Activated T-helper 1 cell treated with anti-CD3 and anti-CD28 coated beads, Interleukin-2, amount 50 U/mL, for 16 hours (primary cell): Measurements from ENCODE around the gene BGN.

ENCODE experiments used
- DNase-seq, 2 donors: peaks; one replicate each; pipeline ENCODE4 v3.0.0-alpha.2; 2020; ENCODE audit warnings: low read depth in 1 of 2, low spot score in 1 of 2

The BGN gene

DNA sequence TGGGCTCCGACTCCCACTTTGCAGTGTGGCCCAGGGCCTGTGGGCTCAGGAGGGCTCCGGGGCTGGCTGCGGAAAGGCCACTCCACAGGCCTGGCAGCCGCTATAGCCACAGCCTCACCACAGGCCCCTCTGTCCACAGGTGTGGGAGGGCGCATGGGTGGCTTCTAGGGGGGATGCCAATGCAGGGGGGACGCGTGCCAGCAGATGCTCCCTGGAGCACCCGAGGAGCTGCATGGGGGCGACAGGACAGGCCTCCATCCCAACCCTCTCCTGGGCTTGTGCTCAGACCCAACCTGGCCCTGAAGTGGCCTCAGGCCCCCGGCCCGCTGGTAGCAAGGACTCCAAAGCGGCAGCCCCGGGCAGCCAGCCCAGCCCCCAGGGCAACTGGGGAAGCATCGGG, 8.0 kb downstream of the BGN start:
- no peak for DNase-seq

DNA sequence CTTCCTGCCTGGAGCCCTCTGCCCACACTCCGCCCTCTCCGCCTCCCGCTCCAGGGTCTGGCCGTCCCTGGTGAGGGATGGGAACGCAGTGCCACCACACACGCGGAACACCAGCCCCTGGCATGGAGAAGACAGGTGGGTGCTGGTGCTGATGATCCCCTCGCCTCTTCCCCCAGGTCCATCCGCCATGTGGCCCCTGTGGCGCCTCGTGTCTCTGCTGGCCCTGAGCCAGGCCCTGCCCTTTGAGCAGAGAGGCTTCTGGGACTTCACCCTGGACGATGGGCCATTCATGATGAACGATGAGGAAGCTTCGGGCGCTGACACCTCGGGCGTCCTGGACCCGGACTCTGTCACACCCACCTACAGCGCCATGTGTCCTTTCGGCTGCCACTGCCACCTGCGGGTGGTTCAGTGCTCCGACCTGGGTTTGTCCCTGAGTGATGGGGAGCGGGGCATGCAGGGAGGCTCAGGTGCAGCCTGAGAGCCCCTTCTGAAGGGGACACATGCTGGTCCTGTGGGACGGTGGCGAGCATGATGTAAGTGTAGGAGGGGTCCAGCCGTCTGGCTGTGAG, 9.8 kb downstream of the BGN start:
- no peak for DNase-seq

DNA sequence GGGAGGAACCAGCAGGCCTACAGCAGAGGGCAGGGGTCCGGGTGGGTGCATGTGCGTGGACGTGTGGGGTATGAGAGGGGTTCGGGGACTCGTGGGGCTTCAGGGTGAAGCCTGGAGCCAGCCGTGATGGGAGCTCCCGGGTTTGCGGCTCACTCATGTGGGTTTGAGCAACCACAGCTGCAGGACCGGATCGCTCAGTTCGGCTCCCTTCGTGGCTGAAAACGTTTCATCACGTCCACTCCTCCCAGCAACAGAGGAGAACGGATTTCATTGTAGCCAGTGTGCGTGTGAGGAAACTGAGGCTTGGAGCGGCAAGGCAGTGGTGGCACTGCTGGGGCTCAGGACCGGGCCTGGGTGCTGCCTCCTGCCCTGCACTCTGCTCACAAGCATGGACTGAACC, 10.6 kb downstream of the BGN start:
- DNase-seq = no peak

DNA sequence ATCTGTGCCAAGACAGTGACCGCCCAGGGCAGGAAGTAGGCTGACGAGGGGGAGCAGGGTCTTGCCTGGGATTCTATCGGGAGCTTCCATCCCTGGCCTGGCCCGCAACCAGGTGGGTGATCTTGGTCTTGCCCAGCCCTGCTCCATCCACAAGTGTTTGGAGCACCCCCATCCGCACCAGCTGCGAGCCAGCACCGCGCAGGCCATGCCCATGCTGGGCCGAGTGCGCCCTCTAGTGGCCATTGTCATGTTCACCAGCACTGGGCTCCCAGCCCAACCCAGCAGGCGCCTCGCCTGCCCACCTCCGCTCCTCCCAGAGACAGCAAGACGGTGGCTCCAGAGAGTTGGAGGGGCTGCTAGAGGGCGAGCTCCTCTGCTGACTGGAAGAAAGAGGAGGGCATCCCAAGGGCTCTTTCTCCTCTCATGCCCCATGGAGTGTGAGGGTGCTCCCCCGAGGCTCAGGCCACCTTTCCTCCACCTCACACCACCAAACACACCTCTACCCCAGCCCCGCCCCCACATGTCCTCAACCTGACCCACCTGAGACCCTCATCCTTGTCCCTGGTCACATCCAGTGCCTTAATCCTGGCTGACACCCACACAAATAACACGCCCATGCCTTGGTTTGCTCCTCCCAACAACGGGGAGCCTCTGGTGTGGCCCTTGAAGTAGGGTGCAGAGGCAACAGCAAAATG, 12.9 kb downstream of the BGN start:
- DNase-seq = peak; percentile 73 to 75

DNA sequence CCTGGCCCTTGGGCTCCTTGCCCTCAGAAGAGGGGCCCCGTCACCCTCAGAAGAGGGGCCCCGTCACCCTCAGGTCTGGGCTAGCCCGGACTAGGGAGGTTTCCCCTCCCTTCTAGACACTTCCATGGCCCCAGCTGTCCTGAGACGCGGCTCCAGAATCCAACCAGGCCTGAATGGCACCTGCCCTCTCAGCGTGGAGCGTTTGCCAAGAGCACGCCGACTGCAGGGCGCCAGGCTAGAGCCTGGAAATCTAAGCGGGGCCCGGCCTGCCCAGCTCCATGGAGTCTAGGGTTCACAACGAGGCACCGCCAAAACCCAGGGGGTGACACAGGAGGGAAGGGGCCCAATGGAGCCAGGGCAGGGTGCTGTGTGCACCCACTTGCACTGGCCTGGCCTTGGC, 14.8 kb downstream of the BGN start:
- DNase-seq = no peak

DNA sequence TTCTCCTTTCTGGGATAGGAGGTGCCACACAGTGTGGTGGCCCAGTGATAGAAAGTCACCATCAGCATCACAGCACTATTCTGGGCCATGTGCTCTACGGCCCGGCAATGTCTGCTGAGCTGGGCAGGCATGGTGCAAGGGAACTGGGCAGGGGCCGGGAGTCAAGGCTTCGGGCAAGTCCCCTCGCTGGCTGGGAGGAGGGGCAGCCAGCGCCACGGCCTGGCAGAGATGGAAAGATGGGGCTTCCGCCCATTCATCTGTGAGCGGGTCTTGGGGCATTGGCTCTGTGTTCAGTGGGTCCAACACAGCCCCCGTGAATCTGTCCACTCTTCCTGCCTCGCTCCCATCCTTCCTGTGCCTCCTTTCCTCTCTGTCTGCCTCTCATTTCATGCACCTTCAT, 15.6 kb downstream of the BGN start:
- no peak for DNase-seq

DNA sequence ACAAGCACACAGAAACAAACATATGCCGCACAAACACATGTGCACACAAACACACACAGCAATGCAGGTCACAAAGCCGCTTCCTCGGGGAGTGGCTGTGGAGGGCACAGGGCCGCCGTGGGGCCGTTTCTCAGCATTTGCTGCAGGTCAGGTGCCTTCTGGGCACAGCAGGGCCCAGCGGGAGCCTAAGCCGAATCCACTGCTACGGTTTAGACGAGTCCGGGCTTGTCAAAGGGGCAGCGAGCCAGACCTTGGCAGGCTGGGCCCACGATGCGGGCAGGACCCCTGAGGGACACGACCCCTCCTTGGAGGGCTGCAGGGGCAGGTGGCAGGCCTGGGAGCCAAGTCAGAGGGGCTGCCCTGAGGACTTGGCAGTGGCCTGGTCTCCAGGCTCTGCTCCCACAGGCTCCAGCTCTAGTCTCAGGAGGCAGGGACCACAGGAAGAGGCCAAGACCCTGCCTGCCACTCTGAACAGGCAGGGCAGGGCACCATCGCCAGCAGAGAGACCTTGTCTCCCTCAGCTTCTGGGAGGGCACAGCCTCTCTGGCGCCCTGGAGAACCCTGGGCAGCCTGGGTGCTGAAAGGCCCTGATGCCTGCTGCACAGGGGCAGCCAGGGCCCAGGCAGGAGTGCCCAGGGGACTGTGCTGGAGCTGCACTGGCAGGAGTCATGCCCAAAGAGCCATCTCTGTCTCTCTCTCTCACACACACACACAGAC, 17.2 kb downstream of the BGN start:
- no peak for DNase-seq

DNA sequence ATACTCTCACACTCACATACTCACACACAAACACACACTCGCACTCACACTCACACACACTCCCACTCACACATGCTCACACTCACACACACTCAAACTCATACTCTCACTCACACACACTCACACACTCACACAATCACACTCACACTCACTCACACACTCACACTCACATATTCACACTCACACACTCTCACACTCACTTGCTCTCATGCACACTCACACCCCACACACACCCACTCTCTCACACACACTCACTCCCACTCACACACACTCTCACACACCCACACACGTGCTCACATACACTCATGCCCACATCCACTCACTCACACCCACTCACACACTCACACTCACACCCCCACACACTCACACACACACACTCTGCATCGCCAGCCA, 17.7 kb downstream of the BGN start:
- no peak for DNase-seq

DNA sequence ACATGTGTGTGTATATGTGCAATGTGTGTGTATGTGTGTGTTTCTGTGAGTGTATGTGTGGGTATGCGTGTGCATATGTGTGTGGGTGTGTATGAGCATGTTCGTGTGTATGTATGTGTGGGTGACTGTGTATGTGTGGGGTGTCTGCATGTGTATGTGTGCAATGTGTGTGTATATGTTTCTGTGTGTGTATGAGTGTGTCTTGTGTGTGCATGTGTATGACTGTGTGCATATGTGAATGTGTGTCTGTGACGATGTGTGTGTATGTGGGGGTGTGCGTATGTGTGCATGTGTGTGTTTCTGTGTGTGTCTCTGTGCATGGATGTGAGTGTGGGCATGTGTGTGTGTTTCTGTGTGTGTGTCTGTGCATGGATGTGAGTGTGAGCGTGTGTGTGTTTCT, 18.5 kb downstream of the BGN start:
- DNase-seq = no peak

DNA sequence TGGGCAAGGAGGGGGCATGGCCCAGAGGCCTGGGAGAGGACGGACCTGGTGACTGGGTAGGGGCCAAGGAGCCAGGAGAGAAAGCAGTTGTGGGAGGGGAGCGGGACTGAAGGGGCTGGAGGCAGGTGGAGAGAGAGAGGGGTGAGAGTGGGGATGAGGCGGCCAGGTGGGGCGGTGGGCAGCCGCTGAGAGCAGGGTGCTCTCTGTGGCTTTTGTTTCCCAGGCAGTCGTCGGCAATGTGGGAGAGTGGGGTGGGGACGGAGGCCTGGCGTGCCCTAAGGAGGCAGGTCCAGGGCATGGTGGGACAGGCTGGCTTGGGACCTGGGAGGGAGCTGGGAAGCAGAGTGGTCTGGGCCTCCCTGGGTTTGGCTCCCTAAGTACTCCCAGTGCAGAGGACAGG, 19.5 kb downstream of the BGN start:
- DNase-seq = no peak

DNA sequence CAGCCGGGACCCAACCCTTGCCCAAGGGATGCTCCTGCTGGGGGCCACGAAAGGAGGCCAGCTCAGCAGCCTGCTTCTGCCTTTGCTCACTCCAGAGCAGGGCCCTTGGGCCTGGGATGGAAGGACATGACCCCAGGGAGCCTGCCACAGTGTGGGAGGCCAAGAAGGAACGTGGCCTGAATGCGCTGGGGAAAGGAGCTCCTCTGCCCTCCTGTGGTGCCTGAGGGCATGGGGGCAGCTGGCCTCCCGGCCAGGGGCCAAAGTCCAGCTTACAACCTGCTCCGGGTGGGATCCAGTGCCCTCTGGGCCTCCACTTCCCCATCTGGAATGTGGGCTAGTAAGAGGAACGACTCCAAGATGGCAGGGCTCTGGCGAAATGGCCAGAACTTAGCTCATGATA, 20.7 kb downstream of the BGN start:
- no peak for DNase-seq

DNA sequence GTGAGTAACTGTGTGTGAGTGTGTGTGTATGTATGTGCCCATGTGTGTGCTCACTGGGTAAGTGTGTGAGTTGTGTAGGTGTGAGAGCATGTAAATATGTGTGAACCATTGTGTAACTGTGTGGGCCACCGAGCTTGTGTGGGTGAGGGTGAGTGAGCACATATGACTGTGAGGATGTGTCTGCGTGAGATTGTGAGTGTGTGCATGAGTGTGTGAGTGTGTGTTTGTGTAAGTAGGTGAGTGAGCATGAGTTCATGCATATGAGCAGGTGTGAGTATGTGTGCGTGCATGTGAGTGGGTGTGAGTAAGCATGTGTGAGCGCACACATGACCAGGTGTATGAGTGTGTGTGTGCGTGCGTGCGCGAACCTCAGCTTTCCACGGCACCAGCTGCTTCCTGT, 21.3 kb downstream of the BGN start:
- DNase-seq = no peak

DNA sequence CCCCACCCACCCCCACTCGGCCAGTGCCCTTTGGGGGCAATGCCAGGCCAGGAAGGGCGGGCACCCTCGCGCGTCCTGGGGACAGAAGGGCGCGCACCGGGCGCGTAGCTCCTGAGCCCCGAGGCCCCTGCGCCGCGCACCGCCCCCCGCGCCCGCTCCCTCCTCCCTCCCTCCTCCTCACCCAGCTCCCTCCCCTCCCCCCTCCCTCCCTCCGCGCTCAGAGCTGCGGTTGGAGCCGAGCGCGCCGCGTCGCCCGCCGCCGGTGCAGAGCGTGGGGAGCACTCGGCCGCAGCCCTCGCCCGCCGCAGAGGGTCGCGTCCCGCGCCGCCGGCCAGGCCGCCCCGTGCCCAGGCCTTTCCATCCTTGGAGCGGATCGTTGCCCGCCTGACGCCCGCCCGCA, 22.6 kb downstream of the BGN start, which contains the start of gene ATP2B3:
Gene ATP2B3, plus strand, starts transcription at position 220 of the 400 bp plus-strand sequence. CDS start 18,606 bp downstream, outside the sequence.
- DNase-seq = no peak

DNA sequence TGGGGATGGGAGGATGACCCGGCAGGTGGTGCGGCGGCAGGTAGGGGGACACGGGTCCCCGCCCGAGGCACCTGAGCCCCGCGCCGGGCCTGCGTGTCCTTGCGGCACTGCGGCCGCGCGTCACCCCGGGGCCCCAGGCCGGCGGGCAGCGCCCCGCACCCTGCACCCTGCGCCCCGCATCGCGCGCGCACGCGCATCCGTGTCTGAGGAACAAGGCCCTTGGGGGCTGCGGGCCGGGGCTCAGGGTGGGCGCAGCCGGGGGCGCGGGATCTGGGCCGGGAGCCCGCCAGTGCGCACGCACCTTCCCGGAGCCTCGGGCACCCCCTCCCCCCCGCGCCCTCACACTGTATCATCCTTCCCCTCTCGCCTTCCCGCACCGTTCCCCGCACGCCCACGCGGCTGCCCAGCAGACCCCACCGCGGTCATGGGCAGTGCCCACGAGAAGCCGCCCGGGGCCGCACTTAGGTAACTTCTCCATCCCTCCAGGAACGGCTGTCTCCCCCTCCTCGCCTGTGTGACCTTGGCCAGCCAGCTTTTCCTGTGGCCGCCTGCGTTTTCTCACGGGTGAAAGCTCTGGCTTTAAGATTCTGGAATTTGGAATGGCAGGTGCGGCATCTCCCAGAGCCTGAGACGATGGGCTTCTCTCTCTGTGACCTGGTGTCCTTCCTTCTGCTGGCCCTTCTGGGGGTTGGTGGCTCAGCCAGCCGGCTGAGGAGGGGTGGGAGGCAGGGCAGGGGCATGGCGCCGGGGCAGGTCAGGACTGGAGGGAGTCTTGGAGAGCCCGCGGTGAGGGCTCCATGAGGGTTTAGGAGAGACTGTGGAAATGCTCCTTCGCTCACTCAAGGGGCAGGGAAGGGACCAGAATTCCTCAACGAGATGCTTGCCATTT, 23.4 kb downstream of the BGN start:
- DNase-seq = no peak

DNA sequence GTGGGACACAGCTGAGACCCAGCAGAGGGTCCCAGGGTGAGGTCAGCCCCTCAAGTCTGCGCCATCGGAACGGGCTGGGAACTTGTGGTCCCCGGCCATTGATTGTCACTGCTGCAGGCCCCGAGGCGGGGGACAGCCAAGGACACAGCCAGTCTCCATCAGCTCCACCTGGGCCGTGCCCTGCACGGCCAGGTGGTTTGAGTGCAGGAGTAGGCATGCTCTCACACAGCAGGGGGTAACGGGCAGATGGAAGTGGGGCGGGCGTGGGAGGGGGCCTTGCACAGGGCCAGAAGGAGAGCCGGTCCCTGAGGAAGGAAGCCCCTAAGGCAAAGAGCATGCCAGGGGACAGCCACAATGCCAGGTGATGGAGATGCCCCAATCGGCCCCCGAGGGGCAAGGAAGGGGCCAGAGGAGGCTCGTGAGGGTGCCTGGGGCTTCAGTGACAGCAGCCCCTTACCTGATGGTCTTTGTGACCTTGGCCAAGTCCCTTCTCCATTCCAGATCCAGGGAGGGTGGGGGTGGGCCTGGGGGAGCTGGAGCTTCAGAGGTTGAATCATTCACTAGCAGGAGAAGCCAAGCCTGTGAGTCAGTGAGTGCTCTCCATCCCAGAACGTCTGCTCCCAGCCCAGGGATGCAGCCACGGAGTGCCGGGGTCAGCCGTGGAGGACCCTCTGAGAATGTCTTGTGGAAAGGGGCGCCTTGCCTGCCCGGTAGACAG, 24.9 kb downstream of the BGN start:
- DNase-seq = no peak

DNA sequence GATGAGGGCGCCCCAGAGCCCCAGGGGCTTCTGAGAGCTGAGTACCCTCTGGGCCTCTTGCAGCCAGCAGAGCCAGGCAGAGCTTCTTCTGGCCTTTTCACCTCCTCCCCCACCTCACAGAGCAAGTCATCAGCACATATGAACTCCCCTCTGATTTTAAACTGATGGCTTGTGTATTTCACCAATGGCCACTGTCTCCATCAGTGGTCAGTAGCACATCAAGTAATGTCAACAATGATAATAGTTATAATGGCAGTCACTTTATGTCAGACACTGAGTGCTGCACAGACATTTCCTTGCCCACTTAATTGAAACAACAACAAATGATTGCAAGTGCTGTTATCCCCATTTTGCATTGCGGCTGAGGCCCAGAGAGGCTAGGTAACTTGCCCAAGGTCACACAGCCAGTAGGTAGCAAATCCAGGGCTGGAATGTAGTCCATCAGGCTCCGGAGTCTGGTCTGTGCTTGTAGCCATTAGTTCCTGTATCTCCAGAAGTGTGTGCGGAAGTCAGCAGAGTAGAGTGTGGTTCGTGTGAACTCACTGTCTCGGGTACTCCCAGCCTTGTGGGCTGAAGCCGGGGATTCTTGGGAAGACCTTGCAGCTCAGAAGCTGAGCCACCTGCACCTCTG, 25.6 kb downstream of the BGN start:
- no peak for DNase-seq

DNA sequence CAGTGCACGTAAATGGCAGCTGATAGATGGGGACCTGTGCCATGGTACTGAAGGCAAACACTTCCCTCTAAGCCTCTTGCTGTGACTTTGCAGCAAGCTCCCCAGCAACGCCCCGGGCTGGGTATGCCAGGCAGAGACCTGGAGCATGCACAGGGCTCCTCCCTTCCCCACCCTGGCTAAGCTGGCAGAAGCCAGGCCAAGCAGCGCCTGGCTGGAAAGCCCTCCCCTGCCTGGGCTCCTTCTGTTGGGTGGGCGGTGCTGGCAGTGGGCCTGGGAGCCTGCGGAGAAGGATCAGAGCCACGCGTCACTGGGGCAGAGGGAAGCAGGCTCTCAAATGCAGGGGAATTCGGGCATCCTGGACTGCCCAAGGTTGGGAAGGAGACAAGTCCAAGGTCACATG, 26.3 kb downstream of the BGN start:
- DNase-seq = no peak

DNA sequence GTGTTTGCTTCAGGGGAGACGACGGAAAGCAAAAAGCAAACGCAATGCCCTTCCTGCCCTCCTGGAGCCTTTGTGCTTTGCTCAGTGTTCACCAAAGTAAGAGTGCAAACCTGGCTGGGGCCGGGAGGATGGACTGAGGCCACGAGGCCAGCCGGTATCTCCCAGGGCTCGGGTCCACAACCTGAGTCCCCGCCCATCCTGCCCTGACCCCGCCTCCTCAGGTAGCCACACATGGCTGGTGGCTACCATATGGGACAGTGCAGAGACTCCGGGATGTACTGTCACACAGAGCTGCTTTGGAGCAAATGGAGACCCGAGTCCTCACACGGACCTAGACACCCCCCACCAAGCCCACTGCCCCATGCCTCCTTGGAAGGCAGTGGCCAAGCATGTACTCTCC, 27.5 kb downstream of the BGN start:
- DNase-seq = no peak

DNA sequence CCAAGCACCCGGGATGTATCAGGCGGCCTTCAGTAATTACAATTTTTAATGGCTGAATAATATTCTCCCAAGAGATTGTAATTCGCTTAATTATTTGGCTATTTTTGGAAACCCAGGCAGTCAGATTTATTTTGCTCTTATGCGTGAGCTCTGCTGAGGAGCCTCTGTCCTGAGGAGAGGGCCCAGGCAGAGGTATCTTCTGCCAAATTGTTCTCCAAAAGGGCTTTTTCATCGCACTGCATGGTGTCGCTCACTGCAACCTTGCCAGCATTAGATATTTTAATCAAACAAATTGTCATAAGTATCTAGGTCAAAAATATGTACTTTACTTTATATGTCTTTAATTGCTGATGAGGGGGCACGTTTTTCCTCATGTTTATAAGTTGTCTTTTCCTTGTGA, 28.5 kb downstream of the BGN start:
- DNase-seq = no peak

DNA sequence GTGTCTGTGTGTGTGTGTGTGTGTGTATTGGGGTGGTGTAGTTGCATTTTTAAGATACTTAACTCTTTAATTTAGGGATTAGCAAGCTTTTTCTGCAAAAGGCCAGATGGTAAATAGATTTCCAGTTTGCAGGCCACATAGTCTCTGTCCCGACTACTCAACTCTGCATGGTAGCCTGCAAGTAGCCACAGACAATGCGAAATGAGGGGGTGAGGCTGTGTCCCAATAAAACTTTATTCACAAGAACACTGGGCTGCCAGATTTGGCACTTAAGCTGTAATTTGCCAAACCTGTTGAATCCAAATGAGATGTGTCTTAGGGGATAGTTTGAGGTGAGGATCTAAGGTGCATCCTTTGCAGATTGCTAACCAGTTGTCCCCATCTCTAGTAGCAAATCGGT, 29.5 kb downstream of the BGN start:
- DNase-seq = no peak

DNA sequence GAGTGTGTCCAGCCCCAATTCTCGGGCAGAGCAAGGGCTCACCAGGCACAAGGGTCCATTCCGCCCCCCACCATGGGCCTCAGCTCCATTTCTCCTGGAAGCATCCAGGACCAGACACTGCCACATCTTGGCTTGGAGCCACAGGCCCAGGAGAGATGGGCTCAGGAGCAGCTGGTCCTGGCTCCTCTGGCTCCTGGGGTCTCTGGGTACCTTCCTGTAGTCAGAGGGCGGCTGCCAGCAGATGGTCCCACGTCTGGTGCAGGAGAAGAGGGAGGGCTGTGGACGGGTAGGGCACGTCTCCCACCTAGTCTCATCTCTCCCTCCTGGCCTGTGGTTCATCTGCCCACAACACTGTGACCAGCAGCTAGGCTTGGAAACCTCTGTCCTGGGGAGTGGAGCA, 30.7 kb downstream of the BGN start:
- DNase-seq = no peak
